Neuronal stem cell (in vitro differentiated cells): ENCODE measurements around the gene TGIF2.

Source experiments
- DNase-seq: peaks from one replicate; pipeline ENCODE4 v3.0.0-alpha.2; 2013; ENCODE audit warnings: low spot score
- H2AFZ ChIP-seq: one replicate; pipeline ENCODE4 v1.6.1; 2013; ENCODE audit warnings: mild to moderate bottlenecking, low read length, inconsistent platforms
- H2AK5ac ChIP-seq: 2 replicates; pipeline ENCODE4 v1.6.1; 2013; ENCODE audit warnings: low read depth, mild to moderate bottlenecking, inconsistent platforms, low read length, moderate library complexity, mixed read lengths
- H2BK120ac ChIP-seq: 2 replicates; pipeline ENCODE4 v1.6.1; 2013; ENCODE audit warnings: low read depth, mild to moderate bottlenecking, inconsistent platforms, low read length, moderate library complexity, mixed read lengths
- H2BK12ac ChIP-seq: one replicate; pipeline ENCODE4 v1.6.1; 2013; ENCODE audit warnings: low read length, inconsistent platforms
- H2BK15ac ChIP-seq: 2 replicates; pipeline ENCODE4 v1.6.1; 2013; ENCODE audit warnings: mild to moderate bottlenecking, low read length, inconsistent platforms, mixed read lengths
- H2BK5ac ChIP-seq: one replicate; pipeline ENCODE4 v1.6.1; 2013; ENCODE audit warnings: inconsistent platforms, mild to moderate bottlenecking, low read length, moderate library complexity
- H3K14ac ChIP-seq: one replicate; pipeline ENCODE4 v1.6.1; 2013; ENCODE audit warnings: low read length, inconsistent platforms
- H3K18ac ChIP-seq: 2 replicates; pipeline ENCODE4 v1.6.1; 2013; ENCODE audit warnings: low read length, inconsistent platforms
- H3K23ac ChIP-seq: 2 replicates; pipeline ENCODE4 v1.6.1; 2013; ENCODE audit warnings: low read depth, mild to moderate bottlenecking, mixed read lengths, low read length, inconsistent platforms; ENCODE audit not compliant: poor library complexity
- H3K27ac ChIP-seq: replicated peaks from 3 replicates; pipeline ENCODE4 v1.5.1; 2013; ENCODE audit warnings: low read length, inconsistent platforms
- H3K27me3 ChIP-seq, 3 experiments: 2 replicates each; pipeline ENCODE4 v1.6.1; 2013; ENCODE audit warnings: low read length in 3 of 3, mild to moderate bottlenecking in 2 of 3, inconsistent platforms in 1 of 3, low read depth in 1 of 3, mixed read lengths in 1 of 3, moderate library complexity in 1 of 3; ENCODE audit not compliant: control insufficient read depth in 3 of 3, insufficient read depth in 3 of 3
- H3K36me3 ChIP-seq, 2 donors: replicated peaks in 1 of 2; 2 replicates each; pipeline ENCODE4 v1.6.1; 2013; ENCODE audit warnings: low read length in 2 of 2; ENCODE audit not compliant: control insufficient read depth in 2 of 2, insufficient read depth in 2 of 2
- H3K4ac ChIP-seq: 2 replicates; pipeline ENCODE4 v1.6.1; 2013; ENCODE audit warnings: inconsistent platforms, mild to moderate bottlenecking, low read length, moderate library complexity
- H3K4me1 ChIP-seq, 2 donors: 1 replicate in 1 of 2; 2 replicates in 1 of 2; pipeline ENCODE4 v1.6.1; 2013; ENCODE audit warnings: low read length in 2 of 2, low read depth in 1 of 2; ENCODE audit not compliant: control insufficient read depth in 2 of 2, insufficient read depth in 1 of 2
- H3K4me2 ChIP-seq: one replicate; pipeline ENCODE4 v1.6.1; 2013; ENCODE audit warnings: mild to moderate bottlenecking, low read length, inconsistent platforms; ENCODE audit not compliant: insufficient read depth, poor library complexity, severe bottlenecking
- H3K4me3 ChIP-seq, 2 donors: 2 replicates each; pipeline ENCODE4 v1.5.1; 2013; ENCODE audit warnings: low read length in 2 of 2, mild to moderate bottlenecking in 2 of 2, inconsistent platforms in 1 of 2, moderate library complexity in 1 of 2
- H3K79me1 ChIP-seq: one replicate; pipeline ENCODE4 v1.6.1; 2013; ENCODE audit warnings: low read depth, mild to moderate bottlenecking, inconsistent platforms, low read length, moderate library complexity
- H3K9ac ChIP-seq: one replicate; pipeline ENCODE4 v1.6.1; 2013; ENCODE audit warnings: mild to moderate bottlenecking, low read depth, low read length, inconsistent platforms; ENCODE audit not compliant: poor library complexity
- H3K9me3 ChIP-seq, 2 donors: replicated peaks in 1 of 2; 2 replicates each; pipeline versions ENCODE3 to v1.6.1; 2013; ENCODE audit warnings: low read length in 2 of 2, mild to moderate bottlenecking in 2 of 2, inconsistent platforms in 1 of 2, low read depth in 1 of 2, mixed read lengths in 1 of 2, moderate library complexity in 1 of 2; ENCODE audit not compliant: control insufficient read depth in 2 of 2, insufficient read depth in 1 of 2
- H4K8ac ChIP-seq: one replicate; pipeline ENCODE4 v1.6.1; 2013; ENCODE audit warnings: low read depth, mild to moderate bottlenecking, inconsistent platforms, low read length, moderate library complexity
- H4K91ac ChIP-seq: one replicate; pipeline ENCODE4 v1.6.1; 2013; ENCODE audit warnings: low read length, low read depth, mild to moderate bottlenecking, inconsistent platforms; ENCODE audit not compliant: poor library complexity
- WGBS, 2 donors: extraction: QIAGEN DNeasy Blood & Tissue Kit; methylation state at CpG; one replicate each; pipeline ENCODE4 v1.1.7; 2013; ENCODE audit warnings: missing lambda C conversion rate in 2 of 2, mixed read lengths in 1 of 2; ENCODE audit not compliant: insufficient read length in 2 of 2, insufficient replicate concordance in 1 of 2; ENCODE audit errors: extremely low coverage in 2 of 2; 5-methylcytosine and 5-hydroxymethylcytosine counted together

TGIF2 gene

DNA sequence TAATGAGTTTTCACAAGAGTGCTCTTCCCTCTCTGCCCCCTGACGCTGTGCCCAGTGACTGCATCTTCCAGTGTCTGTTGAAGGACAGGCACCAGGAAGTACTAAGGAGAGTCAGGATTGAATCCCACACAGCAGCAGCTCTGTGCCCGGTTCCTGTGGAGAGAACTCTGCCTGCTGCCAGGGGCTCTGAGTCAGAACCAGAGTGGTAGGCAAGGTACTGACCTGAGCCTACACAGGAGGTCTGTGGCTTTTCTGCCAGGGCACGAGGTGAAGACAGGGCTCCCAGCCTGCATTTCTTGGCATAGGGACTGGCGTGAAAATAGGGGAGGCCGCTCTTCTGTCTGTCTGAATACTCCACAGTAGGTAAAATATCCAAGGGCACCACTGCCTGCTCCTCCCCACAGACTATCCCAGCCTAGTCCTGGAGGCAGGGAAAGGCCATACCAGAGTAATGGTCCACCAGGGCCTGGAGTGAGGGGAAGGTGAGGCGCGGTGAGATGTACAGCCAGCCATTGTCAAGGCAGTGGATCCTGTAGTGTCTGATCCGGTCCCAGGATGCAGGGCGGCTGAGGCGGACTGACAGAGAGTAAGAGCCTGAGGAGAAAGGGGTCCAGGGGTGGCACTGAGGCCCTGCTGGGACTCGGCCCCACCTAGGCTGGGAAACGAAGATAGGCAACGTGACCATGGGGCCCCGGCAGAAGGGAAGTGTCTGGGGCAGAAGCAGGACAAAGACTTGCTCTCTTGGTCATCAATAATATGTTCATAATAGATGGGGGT lies 41.6 kb downstream of the TGIF2 start:
- no CpG with 5 or more reads among the region's 14 CpGs for WGBS, 2 donors
- Histone ChIP-seq H3K4me1 (no peaks in the 10 kb centered on the region), H3K4me2 (no peak overlapping the region), H2BK5ac (no peak overlapping the region), H2AK5ac (no peak overlapping the region), H3K36me3 (peaks cover 35 to 51% of the 10 kb centered on the region in 2 donors), H3K79me1 (peaks cover 2% of the 10 kb centered on the region), H2BK120ac (no peak overlapping the region), H2BK12ac (no peak overlapping the region), H2BK15ac (no peak overlapping the region), H2AFZ (no peak overlapping the region), H3K27ac (no peak overlapping the region), H3K4ac (peak overlapping the region; percentile 53), H3K9me3 (no peaks in the 10 kb centered on the region), H4K8ac (peak overlapping the region; percentile 17), H3K14ac (no peak overlapping the region), H4K91ac (no peak overlapping the region), H3K4me3 (no peak overlapping the region), H3K27me3 (no peaks in the 10 kb centered on the region), H3K23ac (peak overlapping the region; percentile 81), H3K18ac (no peak overlapping the region), H3K9ac (peak overlapping the region; percentile 21)
- DNase-seq, result no peak

DNA sequence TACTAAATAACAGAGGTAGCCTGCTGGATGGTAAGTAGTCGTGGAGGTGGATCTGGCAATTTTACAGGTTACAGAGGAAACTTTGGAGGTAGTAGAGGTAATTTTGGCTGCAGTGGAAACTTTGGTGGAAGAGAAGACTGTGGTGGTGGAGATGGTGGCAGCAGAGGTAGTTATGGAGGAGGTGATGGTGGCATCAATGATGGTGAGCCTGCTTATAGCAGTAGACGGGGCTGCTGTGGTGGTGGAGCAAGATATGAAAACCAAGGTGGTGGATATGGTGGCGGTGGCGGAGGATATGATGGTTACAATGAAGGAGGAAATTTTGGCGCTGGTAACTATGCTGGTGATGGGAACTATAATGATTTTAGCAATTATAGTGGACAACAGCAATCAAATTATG lies 47.5 kb downstream of the TGIF2 start:
- DNase-seq, result no peak
- no CpG with 5 or more reads among the region's 5 CpGs for WGBS, 2 donors
- no peak overlapping the region for H3K23ac ChIP-seq
- H2BK5ac ChIP-seq, result no peak overlapping the region
- H2AFZ ChIP-seq, result no peak overlapping the region
- H3K4me1 ChIP-seq, result peaks cover 0 to 5% of the 10 kb centered on the region in 2 donors
- H2BK12ac ChIP-seq, result no peak overlapping the region
- H3K79me1 ChIP-seq, result no peaks in the 10 kb centered on the region
- no peak overlapping the region for H3K4ac ChIP-seq
- no peaks in the 10 kb centered on the region for H3K36me3 ChIP-seq
- H3K9me3 ChIP-seq, result no peaks in the 10 kb centered on the region
- H4K8ac ChIP-seq, result no peak overlapping the region
- no peak overlapping the region for H4K91ac ChIP-seq
- H3K14ac ChIP-seq, result no peak overlapping the region
- H2BK120ac ChIP-seq, result no peak overlapping the region
- H3K27ac ChIP-seq, result no peak overlapping the region
- no peak overlapping the region for H3K4me3 ChIP-seq
- H3K9ac ChIP-seq, result no peak overlapping the region
- H3K27me3 ChIP-seq, result no peaks in the 10 kb centered on the region
- no peak overlapping the region for H2AK5ac ChIP-seq
- H3K4me2 ChIP-seq, result no peak overlapping the region
- no peak overlapping the region for H3K18ac ChIP-seq
- H2BK15ac ChIP-seq, result no peak overlapping the region

DNA sequence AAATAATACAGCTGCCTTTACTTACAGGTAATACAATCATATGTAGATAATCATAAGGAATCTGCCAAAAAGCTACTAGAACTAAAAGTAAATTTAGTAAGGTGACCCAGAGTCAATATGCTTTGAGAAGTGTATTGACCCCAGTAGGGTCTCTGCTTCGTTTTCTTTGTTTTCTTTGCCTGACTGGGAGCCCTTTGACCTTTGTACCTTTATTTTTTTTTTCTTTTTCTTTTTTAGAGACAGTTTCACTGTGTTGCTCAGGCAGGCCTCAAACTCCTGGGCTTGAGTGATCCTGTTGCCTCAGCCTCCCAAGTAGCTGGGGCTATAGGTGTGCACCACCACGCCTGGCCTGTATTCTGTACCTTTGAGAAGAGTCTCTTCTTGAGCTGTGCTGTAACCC lies 50.0 kb downstream of the TGIF2 start:
- H3K4me2 ChIP-seq, result no peak overlapping the region
- H2BK15ac ChIP-seq, result no peak overlapping the region
- no peak overlapping the region for H2BK5ac ChIP-seq
- no peak overlapping the region for H3K23ac ChIP-seq
- H2BK120ac ChIP-seq, result no peak overlapping the region
- no peak overlapping the region for H3K18ac ChIP-seq
- H3K14ac ChIP-seq, result no peak overlapping the region
- no peaks in the 10 kb centered on the region for H3K79me1 ChIP-seq
- no peak overlapping the region for H3K4me3 ChIP-seq
- peak overlapping the region; percentile 79 for H2AFZ ChIP-seq
- no peaks in the 10 kb centered on the region for H3K36me3 ChIP-seq
- no peaks in the 10 kb centered on the region for H3K27me3 ChIP-seq
- H4K8ac ChIP-seq, result no peak overlapping the region
- H3K9ac ChIP-seq, result no peak overlapping the region
- WGBS, 2 donors, result no CpG with 5 or more reads among the region's 2 CpGs
- H3K4me1 ChIP-seq, result peaks cover 0 to 5% of the 10 kb centered on the region in 2 donors
- H2BK12ac ChIP-seq, result no peak overlapping the region
- H4K91ac ChIP-seq, result no peak overlapping the region
- H3K4ac ChIP-seq, result no peak overlapping the region
- H2AK5ac ChIP-seq, result no peak overlapping the region
- H3K9me3 ChIP-seq, result no peaks in the 10 kb centered on the region
- H3K27ac ChIP-seq, result no peak overlapping the region
- DNase-seq, result no peak

DNA sequence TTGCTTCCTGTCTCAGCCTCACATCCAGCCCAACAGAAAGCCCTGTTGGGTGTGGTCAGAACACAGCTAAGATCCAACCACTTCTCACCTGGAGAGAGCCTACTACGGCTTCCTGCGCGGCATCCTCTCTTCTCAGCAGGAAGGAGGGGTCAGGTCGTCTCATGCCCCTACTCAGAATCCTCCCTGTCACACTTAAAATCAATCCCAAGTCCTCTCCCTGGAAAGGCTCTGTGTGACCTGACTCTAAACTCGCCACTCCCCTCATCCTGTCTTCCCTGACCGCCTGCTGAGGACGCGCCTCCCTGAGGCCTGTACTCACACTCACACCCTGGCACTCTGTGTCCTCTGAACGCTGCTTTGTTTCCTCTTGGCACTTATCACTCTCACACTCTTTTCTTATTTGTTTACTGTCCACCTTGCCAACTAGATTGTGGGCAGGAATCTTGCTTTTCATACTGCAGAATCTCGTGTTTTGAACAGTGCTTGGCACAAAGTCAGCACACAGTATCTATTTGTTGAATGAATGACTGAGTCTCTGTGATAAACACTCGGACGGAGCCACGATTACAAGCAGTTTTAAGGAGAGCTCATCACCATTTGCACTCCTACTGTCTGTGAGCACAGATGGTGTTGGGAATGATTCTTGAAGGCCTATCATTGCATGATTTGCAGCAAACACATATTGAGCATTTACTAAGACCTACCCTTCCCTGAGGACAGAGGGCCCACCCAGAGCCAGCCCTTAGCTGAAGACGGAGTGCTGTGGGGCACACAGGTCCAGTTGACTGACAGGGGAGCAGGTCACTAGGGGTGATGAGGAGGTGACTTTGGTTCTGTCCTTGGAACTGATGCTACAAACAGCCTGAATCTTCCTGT lies 50.9 kb downstream of the TGIF2 start:
- Histone ChIP-seq H3K4ac (no peak overlapping the region), H3K4me1 (peaks cover 0 to 5% of the 10 kb centered on the region in 2 donors), H3K9me3 (no peaks in the 10 kb centered on the region), H3K4me2 (no peak overlapping the region), H2BK15ac (no peak overlapping the region), H3K27ac (no peak overlapping the region), H2AK5ac (no peak overlapping the region), H2BK5ac (no peak overlapping the region), H3K79me1 (no peaks in the 10 kb centered on the region), H3K4me3 (no peak overlapping the region), H3K9ac (no peak overlapping the region), H2BK12ac (no peak overlapping the region), H4K8ac (no peak overlapping the region), H3K23ac (no peak overlapping the region), H3K14ac (no peak overlapping the region), H2AFZ (peak overlapping the region; percentile 79), H2BK120ac (no peak overlapping the region), H3K27me3 (no peaks in the 10 kb centered on the region), H3K36me3 (no peaks in the 10 kb centered on the region), H3K18ac (no peak overlapping the region), H4K91ac (no peak overlapping the region)
- DNase-seq, result no peak
- no CpG with 5 or more reads among the region's 14 CpGs for whole genome bisulfite sequencing, 2 donors
